GM21786 (cell line): ENCODE measurements around the gene NR2E1.

ENCODE experiments used
- ATAC-seq: cut with Tn5 transposase; IDR thresholded peaks from one replicate; pipeline ENCODE4 v1.9.1; 2021; ENCODE audit not compliant: unreplicated experiment

NR2E1 gene

DNA sequence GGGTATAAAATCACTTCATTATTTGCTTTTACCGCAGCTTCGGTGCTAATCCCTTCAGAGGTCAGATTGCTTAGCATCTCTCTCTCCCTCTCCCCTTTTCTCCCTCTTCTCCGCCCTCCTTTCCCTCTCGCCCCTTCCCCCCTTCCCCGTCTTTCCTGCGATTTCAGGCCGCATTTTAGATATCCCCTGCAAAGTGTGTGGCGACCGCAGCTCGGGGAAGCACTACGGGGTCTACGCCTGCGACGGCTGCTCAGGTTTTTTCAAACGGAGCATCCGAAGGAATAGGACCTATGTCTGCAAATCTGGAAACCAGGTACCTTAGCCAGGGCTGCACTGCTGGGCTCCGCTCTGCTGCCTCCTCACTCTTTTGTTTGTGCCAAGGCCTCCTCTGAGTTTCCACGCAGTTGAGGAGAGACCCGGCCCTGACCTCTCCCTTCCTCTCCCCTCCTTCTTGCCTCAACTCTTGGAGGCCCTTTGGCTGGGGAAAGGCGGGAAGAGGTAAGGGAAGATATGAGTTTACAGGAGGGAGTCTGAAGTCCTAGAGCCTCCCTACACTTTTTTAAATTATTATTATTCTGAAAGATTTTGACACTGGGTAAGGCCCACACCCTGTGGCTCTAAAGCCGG is 5.6 kb downstream of the NR2E1 start:
- ATAC-seq = no peak

DNA sequence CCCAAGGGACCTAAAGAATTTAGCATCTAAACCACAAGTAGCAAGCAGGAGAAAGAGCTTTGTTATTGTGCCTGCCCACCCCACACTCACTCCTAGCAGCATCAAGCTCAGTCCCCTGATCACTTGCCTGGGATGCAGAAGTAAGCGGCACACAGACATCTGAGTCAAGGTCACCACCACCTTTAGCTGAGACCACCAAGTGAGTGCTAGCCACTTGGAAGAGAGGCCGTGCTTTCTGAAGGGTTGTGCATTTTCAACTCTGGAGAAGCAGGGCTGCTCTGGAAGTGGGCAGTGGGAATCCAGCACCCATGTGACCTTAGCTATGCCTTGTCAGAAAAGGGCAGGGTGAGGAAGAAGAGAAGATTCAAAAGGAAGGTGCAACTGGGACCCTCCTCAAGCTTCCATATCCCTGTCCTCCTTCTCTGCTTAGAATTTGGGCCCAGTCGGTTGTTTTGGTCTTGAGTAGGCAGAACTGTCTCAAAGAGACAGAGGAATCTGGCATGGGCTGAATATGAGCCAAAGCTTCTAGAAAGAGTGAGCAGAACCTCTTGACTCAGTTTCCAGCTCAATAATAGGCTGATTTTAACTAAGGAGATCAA is 6.2 kb downstream of the NR2E1 start:
- ATAC-seq = no peak

DNA sequence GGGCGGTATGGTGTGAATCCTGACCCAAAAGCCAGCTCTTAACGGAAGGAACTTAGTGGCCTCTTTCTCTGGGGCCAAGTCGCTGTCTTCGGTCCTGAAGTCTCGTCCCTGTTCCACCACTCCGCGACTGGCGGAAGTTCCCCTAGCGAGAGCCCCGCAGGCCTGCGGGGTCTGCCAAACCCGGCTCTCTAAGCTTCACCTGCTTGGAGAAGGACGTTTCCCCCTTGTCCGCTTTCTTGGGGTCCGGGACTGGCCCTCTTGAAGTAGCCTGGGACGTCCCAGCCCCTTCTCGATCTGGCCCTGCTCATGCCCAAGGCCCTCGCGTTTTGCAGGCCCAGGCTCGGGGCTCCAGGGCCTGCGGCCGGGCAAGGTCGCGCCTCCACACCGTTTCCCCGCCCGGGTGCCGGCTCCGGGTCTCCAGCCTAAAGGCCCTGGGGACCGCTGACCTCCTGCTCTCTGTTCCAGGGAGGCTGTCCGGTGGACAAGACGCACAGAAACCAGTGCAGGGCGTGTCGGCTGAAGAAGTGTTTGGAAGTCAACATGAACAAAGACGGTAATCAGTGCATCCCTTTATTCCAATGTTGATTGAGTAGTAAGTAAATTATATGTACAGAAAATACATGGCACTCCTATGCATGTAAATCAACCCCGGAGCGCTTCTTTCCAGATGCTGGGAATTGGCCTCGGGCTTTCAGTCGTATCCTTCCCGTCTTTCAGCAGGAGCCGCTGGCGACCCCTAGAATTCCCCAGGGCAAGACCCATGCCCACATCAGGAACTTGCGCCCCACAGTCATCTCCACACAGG is 8.8 kb downstream of the NR2E1 start:
- ATAC-seq = no peak

DNA sequence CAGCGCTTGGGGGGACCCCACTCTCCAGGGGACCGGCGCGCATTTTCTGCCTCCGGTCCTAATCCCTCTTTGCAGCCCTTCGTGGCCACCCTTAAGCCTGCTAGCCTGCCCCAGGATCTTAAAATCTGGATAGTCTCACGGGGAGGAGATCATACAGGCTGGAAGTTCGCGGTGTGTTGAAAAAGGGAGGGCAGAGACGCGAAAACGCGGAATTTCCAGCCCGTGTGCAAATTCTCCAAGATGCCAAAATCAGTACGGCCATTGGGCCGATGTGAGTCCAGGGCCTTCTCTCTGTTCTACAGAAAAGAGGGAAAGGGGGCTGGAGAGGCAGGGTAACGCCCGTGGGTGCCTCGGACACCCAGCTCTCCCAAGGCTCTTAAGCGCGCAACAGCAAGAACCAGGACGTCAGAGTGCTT is 9.4 kb downstream of the NR2E1 start:
- ATAC-seq = no peak

DNA sequence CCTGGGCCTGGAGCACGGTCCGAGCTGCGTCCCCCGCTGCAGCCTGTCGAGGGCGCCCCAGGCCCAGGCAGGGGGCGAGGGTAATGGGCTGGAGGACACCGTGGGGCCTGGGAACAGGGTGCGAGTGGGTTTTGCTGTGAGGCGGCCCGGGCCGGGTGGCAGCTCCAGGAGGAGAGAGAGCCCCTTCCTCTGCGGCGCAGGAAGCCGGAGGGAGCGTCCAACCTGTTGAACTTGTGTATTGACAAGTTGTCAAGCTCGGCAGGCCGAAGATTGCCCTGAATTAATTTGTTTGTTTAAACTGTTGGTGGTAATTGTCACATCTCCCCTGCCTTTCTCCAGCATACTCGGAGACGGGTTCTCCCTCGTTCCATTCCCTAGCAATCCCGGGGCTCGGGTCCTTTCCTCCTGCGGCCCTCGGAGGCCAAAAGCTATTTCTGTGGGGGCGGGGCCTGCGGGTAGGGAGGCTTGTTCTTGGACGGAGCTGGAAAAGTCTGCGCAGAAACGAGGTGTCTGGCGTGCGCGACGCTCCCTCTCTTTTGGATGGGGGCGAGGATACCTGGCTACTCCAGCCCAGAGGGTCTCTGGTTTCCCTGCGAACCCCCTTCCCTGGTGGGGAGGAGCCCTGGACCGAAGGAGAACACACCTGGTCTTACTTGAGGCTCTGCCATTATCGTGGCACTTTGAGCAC is 9.9 kb downstream of the NR2E1 start:
- ATAC-seq = no peak

DNA sequence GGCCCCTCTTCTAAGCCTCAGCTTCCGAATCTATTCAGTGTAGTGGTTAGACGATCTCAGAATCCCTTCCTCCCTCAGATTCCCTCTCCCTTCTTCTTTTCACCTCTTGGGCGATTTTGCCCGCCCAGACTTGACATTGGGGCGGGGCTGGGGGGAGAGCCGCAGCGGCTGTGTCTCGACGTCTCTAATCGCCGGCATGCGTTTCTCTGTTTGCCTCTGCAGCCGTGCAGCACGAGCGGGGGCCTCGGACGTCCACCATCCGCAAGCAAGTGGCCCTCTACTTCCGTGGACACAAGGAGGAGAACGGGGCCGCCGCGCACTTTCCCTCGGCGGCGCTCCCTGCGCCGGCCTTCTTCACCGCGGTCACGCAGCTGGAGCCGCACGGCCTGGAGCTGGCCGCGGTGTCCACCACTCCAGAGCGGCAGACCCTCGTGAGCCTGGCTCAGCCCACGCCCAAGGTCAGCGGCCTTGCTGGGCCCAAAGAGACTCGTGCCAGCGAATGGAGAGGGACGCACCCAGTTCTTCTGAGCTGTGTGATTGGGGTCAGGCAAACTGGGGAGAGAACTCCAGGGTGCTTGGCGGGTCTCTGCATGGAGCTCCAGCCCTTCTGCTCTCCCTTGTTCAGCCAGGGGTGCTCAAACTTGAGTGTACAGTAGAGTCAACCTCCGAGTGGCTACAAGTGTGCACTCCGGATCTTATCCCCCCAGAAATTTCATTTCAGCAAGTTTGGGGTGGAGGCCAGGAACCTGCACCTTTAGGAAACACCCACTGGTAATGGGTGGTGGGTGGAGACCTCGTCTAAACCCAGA is 10.7 kb downstream of the NR2E1 start:
- no peak for ATAC-seq

DNA sequence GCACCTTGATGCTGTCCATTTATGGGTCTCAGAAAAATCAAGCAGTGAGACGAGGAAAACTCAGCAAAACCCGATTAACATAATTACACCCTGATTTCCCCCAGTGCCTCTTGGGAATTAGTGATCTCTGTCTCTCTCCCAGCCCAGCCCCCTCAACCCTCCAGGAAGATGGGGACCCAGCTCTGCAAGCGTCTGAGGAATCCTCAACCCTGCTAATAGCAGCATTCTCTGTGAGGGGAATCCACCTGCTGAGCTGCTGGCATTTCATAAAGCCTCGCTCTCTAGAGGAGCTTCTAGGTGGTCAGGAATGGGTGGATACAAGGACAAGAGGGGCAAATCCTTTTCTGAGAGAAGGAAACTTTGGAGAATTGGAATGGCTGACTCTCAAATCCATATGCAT is 13.9 kb downstream of the NR2E1 start:
- no peak for ATAC-seq

DNA sequence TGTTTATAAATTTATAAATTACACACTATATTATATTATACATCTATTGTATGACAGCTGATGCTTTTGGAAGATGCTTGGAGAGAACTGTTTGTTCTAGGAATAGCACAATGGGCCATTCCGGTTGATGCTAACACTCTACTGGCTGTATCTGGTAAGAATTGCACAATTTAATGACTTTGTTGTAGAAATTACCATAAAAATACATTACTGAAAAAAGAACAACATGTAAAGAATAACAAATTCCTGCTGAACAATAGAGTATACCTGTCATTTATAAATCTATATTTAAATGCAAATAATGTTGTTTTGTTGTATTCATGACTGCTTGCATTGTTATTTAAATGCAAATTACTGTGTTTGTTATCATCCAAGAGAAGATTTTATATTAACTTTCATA is 14.4 kb downstream of the NR2E1 start:
- ATAC-seq = no peak

DNA sequence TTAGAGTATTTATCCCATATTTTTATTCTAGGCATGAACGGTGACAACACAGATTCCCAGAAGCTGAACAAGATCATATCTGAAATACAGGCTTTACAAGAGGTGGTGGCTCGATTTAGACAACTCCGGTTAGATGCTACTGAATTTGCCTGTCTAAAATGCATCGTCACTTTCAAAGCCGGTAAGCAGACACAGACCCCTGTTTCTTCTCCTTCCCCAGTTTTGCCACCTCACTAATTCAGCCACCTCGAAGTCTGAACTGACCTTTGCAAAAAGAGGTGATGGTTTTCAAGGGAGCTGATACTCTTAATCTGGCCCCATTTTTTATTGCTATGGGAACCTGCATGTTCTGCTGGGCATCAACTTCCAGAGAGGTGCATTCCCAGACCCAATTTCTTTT is 15.0 kb downstream of the NR2E1 start:
- ATAC-seq = no peak

DNA sequence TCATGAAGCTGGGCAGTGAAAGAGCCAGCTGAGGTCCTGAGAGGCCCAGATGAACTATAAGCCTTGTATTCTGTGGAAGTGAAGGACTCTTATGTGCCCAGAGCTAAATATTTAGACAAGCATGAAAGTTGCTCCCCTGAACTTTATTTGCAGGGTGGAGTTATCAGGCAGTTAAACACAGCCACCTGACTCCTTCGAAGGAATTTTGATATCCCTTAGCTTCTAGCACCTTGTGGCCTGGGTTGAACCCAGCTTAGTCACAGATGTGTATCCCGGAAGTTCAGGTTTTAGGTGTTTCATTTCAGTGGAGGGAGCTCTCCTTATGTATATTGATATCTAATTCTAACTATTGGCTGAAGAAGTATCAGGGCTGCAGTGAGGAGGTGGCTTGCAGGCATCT is 20.4 kb downstream of the NR2E1 start:
- ATAC-seq = no peak

DNA sequence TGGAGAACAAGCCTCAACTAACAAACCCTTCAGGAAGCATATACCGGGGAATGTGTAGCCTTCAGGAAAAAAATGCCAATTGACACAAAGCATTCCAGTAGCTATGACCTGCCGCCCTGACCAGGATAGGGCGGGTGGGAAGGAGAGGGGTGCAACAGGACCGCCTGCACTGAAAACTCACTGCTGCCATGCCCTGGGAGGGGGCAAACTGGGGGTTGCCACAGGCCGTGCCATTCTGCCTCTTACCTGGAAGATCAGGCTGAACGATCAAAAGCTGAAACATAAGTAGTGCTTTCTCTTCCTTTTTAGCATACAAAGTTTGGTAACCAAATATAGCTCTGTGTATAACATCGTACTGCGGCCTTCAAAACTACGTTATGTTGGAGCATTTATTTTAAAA is 21.7 kb downstream of the NR2E1 start:
- ATAC-seq = no peak

DNA sequence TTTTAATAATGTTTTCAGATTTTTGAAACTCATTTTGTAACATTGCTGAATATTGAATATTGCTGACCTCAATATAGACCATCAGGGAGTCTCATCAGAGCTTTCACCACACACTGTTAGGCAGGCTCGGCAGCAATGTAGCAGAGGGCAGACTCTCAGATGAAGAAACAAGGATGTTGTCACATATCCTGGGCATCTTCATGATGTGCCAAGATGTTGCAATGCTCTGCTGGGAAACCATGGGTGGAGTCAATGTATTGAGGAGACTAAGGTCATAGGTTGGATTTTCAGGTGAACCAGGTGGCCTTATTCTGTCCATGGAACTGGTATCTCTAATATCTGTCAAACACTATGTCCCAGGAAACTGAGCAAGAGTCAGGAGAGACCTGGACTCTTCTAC is 27.3 kb downstream of the NR2E1 start:
- ATAC-seq = no peak

DNA sequence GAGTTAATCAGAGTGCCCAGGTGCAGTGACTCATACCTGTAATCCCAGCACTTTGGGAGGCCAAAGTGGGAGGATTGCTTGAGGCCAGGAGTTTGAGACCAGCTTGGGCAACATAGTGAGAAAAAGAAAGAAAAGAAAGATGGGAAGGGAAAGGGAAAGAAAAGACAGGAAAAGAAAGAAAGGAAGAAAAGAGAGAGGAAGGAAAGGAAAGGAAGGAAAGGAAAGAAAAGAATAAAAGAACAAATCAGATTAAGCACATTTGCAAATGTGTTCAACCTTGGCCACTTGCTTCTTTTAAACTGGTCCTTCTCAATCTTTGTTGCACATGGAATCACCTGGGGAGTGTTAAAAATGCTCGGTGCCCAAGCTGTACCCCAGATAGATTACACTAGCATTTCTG is 28.0 kb downstream of the NR2E1 start:
- ATAC-seq = no peak

DNA sequence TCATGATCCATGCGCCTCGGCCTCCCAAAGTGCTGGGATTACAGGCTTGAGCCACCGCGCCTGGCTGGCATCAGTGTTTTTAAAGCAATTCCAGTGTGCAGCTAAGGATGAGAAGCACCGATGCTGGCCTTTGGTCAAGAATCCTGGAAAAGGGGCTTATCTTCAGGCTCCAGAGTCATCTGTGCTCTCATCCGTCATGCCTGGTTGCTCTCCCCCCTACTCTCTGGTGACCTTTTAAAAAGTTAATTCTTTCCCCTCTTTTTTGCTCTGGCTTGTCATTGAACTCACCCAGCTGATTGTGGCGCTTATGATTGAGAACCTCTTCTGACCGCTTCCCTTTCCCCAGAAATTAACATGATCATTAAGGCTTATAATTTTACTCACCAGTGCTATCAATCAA is 28.7 kb downstream of the NR2E1 start:
- no peak for ATAC-seq

DNA sequence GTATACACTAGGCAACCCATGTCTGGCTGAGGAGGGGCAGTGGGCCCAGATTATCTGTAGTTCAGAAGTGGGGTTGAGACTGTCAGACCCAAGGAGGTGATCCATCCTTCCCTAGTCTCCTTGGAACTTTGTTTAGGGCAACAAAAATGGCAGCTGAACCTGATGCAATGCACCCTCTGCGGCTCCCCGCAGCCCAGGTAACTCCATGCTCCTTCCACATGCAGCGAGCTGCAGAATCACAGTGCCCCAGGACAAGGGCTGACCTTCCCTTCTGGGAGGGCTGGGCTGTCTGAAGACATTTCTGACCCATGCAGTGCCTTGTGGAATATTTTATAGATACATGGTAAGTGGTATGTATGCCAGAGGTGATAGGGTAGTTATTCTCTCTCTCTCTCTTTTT is 29.4 kb downstream of the NR2E1 start:
- no peak for ATAC-seq

DNA sequence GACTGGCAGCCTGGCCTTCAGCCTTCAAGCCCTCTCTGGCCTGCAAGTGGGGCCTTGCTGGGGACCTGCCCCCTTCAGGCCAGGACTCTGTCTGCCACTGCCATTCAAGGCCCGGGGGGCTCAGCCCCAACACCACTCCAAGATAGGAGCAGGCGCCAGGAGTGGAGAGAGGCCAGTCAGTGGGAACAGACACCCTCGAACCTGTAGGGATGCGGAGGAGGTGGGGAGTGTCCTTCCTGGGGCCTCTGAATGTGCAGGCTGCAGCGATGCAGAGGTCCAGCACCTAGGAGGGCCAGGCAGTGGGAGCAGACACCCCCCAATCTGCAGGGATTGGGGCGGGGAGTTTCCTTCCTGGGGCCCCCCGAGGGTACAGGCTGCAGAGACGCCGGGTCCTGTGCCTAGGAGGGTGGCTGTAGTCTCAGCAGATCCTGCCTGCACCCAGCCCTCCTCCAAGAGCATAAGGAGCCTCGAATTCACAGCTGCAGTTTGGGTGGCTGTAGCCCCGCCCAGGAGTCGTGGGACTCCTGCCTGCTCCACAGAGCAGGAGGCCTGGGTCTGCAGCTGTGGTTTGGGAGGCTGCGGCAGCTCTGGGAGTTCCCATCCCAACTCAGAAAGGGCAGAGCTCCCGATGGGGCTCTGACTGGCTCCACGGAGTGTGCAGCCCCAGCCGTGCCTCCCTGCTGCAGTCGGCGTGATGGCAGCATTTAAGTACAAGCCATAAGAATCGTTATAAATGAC is 33.1 kb downstream of the NR2E1 start:
- no peak for ATAC-seq

DNA sequence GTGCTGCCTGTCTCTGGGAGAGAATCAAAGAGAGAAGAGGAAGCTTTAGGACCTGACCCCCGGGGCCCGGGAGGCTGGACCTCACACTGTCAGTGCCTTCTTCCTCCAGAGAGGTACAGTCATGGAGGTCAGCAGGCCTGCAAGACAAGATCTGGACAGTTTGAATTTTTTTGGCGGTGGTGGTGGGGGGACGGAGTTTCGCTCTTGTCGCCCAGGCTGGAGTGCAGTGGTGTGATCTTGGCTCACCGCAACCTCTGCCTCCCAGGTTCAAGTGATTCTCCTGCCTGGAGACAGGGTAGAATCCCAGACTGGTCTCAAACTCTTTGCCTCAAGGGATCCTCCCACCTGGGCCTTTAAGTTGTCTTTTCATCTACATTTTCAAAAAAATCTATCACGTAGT is 34.4 kb downstream of the NR2E1 start:
- no peak for ATAC-seq

DNA sequence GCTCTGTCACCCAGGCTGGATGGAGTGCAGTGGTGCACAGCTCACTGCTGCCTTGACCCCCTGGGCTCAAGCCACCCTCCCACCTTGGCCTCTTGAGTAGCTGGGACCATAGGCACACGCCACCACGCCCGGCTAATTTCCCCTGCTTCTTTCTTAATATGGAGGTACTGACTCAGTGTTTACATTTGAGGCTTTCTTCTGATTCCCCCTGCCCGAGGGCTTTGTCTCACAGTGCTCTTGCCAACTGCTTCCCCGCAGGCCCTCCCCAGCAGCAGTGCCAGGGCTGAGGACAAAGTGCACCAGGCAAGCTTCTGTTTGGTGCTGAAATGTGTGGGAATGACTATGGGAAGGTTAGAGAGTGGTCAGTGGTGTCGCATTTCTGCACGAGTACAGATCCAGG is 34.8 kb downstream of the NR2E1 start:
- ATAC-seq = no peak

DNA sequence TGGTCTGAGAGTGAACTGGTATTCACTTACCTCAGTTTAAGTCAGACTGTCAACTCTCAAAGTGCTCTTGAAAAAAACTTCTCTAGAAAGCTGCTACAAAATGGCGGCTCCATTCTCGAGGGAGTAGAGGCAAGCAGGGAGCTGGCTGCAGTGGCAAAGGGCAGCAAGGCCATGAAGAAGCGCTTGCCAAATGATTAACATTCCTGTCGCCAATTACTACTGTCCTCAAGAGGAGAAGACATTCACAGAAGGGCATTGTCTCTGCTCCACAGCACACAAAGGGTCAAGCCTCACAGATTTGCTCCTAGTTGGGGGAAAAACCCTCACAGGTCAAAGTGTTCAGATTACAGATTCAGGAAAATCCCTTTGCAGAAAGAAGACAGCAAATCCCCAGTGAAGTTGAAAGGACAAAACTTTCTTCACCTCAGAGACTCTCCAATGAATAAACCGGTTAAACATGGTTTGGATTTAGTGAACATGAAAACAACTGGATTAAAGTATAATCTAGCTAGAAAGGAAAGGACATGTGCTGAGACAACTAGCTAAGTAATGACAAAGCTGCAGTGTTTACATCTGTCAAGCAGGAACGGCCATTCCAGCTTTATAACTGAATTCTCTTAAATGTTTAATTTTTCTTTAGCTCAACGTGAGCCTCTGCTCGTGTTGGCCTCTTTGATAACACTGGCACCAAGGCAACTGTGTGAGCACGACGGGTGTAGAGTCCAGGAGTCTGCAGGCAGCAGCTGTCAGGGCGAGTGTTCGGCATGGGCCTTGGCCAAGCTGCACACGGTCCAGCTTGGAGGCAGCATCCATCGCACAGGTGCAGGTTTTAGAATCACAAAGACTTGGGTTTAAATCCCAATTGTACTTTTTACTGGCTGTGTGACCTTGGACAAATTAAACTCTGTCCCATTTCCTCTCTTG is 37.6 kb downstream of the NR2E1 start:
- ATAC-seq = peak; percentile 74
